GF-D8 (cell line): Measurements from ENCODE around the gene CARD11.
A peak's percentile ranks its signal among the peaks of the same experiment; 100 is the strongest.

ENCODE experiments used
- DNase-seq: peaks from one replicate; lab custom pipeline; 2025; lab: John Stamatoyannopoulos, UW

Gene CARD11

DNA sequence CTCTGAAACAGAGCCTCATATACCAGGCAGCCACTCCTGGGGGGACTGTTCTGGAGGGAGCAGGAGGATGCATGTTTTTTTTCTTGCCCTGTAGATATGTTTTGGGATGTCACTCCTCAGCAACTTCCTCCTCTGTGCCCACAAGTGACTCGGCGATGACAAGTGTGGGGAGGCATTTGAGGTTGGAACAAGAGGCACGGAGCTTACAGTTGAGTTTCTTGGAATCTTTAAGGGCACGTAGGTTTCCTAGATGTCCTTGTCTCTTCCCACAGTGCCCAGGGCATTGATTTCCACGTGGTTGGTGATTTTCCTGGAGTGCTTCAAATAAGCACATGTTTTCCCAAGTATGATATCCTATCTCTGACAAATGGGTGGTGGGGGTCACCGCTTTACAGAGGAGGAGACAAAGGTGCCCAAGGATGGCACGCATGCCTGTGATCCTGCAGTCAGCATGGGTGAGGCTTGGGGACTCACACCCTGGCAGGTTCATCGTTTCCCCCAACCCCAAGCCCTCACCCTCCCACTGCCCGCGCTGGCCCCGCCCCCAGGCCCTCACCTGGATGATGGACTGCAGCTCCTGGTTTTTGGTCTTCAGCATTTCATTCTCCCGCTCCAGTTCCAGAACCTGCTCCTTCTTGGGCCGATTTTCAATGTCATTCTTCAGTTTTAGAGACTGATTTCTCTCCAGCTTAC lies 104.3 kb downstream of the CARD11 start:
- peak; percentile 33 for DNase-seq

DNA sequence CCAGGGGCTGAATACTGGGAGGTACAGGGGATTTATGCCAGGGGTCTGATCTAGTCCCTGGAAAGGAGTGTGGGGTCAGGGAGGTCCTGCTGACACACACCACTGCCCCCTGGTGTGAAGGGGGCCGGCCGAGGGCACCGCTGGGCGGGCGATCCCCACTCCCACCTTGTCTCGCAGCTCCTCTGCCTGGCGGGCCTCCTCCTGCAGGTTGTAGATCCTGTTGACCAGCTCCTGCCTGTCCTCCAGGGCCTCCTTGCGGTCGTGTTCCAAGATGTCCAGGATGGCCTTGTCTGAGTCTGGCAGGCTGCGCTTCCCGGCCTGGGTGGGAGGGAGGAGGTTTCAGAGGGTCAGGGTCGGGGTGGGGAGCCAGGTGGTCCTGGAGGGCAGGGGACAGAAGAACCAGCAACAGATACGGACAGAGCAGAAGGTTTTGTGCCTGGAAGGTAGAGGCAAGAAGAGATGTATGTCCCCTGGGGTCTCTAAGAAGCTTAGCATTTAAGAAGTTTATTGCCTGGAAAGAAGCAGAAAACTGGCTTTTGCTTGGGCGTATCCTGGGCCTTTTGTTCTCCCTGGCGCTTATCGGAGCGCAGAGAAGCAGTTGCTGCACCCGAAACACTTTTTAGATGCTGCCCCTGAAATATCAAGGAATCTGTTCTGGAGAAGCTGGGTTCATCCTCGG lies 105.0 kb downstream of the CARD11 start:
- no peak for DNase-seq

DNA sequence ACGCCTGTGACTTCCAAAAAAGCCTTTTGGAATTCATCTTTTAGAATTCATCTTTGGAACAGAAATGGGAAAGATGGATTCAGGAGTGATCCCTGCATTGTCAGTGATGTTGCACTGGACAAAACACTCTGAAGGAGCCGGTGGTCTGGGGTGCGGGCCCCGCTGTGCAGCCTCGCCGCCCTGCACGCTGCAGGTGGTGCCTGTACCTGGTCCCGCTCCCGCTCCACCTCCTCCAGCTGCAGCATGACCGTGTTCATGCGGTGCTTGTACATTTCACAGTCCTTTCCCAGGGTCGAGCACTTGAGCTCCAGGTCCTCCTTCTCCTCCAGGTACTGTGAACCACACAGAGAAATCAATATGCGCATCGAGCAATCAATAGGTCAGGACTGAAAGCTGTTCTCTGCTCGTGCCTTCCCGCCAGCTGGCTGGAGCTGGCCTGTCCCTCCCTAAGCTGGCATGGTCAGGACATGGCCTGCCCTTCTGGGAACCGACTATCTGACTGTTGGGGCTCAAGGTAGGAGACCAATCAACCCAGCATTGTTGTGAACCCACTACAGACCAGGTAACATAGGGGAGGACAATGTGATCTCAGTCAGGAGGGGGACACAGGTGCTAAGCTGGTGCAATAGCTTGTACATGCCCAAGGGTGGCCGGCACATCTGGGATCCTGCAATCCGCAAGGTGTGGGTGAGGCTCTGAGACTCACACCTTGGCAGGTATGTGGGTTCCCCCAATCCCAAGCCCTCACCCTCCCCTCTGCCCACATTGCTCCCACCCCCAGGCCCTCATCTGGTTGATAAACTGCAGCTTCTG lies 105.8 kb downstream of the CARD11 start:
- no peak for DNase-seq

DNA sequence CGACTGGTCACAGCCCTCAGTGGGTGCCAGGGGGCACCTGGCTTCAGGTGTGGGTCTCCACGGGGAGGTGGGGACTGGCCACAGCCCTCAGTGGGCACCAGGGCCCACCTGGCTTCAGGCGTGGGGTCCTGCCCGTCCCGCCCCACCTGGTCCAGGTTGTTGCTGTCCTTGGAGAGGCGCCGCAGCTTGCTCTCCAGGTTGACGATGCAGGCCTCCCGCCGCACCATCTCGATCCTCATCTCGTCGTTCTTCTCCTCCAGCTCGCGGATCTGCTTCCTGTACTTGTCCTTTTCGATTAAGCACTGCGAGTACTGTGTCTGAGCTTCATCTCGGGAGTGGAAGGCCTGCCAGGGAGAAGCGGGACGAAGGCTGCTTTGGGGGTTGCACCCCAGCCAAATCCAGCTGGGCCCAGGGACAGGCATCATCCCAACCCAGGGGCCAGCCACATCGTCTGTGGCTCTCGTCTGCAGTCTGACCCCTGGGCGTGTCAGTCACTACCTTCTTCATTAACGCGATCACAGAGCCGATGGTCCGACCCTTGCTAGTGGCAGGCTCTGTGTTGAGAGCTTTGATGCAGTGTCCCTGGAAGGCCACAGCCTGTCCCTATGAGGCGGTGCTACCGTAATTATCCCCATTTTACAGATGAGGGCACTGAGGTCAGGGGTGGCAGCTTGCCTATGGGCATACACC lies 106.6 kb downstream of the CARD11 start:
- DNase-seq: no peak

DNA sequence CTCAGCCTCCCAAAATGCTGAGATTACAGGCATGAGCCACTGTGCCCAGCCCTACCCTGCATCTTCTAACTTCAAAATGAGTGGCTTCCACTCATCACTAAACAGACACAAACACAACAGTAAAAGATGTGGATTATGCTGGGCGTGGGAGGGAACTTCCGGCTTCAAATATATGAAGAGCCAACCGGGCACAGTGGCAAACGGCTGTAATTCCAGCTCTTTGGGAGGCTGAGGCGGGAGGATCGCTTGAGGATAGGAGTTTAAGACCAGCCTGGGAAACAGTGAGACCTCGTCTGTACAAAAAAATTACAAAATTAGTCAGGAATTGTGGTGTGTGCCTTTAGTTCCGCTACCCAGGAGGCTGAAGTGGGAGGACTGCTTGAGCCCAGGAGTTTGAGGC lies 107.4 kb downstream of the CARD11 start:
- DNase-seq: no peak

DNA sequence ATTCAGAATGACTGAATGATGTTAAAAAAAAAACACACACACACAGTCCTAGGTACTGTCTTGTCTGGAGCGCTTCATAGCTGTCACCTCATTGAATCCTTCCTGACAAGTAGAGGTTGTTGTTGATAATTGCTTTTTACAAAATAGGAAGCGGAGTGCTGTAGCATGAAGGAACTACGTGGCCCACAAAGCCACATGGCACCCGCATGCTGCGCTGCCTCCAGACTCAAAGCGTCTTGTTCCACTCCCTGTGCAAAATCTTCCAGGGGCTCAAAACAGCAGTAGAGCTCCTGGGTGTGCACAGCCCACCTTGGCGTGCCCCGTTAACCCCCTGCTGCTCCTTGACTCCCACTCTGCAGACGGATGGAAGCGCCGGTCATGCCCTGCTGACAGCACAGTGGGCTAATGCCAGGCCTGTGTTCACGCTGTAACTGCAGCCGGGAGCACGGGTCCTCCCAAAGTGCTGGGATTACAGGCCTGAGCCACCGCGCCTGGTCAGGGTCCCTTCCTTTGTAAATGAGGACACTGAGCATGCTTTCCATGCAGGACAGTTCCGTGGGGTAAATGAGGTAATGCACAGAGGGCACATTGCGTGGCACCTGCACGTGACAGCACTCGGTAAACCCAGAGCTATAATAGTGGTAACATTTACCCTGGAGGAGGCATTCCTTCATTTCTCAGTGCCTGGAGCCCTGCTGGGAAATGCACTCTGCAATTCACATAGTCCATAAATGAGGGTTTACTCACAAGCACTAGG lies 108.5 kb downstream of the CARD11 start:
- no peak for DNase-seq

DNA sequence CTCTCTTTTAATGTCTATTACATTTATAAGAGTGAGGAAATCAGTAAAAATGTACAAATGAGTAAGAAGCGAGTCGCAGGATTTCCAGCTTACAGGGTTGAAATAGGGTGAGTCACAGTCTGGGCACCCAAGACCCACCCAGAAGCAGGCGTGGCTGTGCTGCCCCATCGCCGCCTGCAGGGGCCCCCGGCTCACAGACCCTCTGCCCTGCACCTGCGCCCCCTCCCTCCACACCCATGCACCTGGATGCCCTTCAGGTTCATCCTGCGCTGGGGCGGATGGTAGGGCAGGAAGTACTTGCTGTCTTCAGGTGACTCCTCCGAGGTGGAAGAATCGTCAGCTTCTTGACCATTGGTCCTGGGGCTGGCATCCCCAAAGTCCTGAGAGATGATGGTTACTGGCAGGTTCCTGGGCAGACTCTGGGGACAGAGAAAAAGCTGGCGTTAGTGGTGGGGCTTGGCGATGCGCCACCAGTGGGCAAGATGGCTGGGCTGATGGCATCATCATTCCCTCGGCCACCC lies 109.4 kb downstream of the CARD11 start:
- DNase-seq: no peak

DNA sequence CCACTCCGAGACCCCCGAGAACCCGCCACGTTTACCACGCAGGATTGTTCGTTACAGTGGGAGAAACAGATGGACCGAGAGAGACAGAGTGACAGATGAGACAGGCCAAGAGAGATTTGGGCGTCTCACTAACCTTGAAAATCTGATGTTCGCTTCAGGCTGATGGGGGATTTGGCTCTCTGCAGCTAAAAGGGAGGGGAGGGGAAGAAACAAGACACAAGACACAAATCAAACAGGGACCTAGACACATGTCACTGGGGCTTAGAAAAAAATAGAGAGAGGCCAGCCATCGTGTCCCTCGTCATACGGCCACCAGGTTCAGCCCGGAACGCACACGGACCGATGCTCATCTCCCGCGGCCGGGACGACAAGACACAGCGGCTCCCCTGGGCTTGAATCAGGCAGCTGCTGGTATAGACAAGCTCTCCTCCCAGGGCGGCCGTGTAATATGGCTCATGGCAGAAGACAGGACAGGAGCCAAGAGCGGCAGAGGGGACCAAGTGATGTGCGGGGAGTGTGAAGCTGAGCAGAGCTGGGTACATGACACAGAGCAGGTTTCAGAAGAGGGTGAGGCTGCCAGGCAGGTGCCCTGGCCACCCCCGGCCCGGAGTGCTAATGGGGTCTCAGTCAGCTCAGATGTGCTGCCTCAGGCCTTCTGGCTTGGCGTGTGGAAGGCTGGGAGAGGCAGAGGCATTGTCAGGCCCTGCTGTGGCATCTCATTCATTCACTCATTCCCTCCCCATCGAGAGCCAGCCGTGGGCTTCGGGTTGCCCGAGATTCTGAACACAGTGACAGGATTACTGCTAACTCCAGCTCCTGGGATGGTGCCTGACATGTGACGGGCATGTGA lies 111.0 kb downstream of the CARD11 start:
- no peak for DNase-seq

DNA sequence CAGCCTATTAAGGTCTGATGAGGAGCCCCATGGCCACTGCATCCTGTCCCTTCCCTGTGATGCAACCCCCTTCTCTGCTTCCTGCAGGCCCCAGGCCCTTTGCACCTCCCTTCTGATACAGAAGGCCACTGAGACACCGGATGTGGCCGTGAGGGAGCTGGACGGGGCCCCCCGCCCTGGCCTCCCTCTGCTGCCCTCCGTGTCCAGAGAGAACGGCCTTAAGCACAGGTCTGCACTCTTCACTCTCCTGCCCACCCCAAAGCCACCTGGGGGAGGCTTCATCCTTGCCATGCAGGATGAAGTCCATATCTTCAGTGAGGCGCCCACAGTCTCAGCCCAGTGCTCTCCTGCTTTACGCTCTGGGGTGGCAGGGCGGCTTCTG lies 112.6 kb downstream of the CARD11 start:
- no peak for DNase-seq

DNA sequence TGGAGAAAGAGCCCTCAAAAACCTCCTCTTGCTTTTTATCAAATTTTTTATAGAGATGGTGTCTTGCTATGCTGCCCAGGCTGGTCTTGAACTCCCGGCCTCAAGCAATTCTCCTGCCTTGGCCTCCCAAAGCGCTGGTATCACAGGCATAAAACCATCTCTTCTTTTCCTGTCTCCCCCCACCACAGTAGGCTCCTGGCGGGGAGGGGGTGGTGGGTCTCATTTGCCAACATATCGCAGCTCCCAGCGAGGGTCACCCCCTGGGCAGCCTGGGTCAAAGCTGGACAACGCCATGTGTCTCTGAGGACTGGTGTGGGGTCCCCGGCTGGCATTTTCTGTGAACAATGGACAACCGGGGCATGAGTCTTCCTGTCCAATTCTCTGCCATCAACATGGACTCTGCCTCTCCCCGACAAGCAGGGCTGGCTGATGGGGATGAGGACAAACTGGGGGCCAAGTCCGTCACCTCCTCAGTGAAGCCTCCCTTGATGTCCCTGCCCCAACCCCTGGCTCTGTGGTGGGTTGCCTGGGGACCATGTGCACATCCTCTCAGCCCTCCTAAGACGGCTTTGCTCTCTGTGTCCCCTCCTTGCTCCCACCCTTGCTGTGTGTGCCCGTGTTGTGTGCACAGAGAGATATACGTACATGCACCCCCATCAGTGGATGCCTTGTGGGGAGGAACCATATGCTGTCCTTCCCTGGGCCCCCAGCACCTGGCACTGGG lies 113.2 kb downstream of the CARD11 start:
- DNase-seq: no peak

DNA sequence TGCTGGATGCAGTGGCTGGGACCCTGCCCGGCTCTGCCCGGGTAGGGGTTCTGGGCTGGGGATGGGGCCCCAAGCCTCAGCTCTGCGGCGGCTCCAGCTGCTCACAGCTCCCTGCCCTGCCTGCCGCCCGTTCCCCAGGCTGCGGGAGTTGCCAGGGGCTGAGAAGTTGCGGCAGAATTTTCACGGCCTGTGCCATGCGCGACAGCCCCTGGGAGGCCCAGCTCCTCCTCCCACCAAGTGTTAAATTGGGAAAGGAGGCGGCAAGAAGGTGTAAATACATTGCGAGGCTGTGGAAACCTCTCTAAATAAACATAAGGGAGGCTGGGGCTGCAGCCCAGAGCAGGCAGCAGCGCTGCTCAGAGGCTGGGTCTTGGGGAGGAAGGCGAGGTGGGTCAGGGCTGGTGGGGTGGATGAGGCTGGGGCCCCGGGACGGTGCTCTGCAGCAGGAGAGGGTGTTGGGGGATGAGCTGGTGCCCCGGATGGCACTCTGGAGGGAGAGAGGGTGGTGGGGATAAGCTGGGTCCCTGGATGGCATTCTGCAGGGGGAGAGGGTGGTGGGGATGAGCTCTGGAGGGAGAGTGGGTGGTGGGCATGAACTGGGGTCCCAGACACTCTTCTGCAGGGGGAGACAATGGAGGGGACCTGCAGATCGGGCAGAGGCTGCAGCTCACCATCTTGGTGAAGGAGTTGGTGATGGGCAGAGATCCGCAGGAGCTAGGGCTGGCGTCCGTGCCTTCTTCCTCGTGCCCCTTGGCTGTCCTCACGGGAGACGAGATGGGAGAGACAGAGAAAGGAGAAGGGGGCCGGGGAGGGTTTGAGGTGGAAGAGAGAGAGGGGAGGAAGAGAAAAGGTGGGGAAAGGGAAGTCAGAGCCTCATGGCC lies 114.1 kb downstream of the CARD11 start:
- DNase-seq: no peak

DNA sequence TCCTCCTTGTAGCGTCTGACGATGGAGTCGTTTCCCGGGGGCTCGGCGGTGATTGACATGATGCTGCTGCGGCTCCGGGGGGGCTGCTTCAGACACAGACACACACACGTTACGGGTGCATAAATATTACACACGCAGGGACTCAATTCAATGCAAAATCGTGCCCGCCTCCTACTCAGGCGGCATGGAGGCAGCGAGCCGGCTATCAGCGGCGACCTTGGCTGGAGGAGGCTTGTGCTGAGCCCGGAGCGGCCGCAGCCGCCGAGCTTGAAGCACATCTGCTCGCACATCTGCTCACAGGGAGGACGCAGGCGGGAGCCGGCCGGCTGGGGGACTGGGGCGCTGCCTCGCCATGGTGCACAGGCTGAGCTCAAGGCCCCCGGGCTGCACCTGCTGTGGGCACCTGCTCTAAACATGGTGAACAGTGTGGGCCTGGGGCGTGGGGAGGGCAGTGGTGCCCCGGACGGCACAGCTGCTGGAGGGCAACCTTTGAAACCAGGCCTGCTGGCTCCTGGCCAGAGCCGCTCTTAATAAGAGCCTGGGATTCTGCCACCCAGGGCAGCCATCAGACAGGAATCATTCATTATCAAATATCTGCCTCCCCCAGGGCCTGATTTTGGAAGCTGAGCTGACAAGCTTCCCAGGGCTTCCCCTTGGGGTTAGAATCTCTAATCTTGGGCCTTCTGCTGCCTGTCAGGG lies 114.9 kb downstream of the CARD11 start:
- no peak for DNase-seq

DNA sequence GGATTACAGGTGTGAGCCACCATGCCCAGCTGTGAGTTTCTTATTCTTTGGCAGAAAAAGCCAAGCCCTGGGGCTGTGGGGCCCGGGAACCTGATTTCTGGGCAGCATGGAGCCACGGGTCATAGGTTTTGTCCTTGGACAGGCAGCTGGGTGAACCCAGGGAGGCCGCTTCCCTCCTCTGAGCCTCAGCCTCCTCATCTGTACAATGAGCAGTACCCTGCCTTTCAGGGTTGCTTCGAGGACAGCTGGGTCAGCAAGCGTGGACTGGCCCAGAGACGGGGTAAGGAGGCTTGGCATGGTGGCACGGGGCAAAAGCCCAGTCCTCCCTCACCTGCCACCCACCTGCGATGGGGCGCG lies 115.4 kb downstream of the CARD11 start:
- DNase-seq: no peak

DNA sequence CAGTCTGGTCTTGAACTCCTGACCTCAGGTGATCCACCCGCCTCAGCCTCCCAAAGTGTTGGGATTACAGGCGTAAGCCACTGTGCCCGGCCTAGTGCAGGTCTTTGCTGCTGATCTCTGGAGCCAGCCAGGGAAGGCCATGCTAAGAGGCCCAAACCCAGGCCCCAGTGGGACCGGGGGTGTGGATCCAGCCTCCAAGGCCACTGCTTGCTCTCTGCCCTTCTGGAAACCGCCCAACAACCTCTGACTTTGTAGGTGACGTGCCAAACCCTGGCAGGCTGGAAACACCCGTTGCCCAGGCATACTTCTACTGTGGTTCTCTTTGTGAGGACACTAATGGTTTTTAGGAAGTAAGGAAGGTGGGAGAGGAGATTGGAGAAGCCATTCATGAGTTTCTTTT lies 116.1 kb downstream of the CARD11 start:
- no peak for DNase-seq

DNA sequence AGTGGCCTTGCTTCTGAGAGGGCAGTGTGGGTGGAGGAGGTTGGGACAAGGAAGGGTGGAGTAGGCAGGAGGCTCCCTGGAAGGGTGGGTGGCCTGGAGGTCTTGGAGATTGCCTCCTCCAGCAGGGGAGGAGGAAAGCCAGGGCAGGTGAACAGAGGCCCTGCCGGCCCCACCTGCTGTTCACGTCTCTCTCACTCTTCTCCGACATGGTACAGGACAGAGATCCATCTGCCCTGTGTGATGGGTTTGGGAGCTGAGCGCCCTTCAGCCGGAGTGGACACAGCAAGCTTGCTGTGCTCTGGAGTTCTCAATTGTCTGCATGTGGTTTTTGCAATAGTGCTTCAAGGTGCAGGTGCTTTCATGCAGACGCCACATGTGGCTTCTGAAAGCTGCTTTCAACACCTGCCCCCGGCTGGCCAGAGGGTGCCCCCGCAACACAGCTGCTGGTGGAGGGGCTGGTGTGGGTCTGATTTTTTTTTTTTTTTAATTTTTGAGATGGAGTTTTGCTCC lies 116.7 kb downstream of the CARD11 start:
- no peak for DNase-seq

DNA sequence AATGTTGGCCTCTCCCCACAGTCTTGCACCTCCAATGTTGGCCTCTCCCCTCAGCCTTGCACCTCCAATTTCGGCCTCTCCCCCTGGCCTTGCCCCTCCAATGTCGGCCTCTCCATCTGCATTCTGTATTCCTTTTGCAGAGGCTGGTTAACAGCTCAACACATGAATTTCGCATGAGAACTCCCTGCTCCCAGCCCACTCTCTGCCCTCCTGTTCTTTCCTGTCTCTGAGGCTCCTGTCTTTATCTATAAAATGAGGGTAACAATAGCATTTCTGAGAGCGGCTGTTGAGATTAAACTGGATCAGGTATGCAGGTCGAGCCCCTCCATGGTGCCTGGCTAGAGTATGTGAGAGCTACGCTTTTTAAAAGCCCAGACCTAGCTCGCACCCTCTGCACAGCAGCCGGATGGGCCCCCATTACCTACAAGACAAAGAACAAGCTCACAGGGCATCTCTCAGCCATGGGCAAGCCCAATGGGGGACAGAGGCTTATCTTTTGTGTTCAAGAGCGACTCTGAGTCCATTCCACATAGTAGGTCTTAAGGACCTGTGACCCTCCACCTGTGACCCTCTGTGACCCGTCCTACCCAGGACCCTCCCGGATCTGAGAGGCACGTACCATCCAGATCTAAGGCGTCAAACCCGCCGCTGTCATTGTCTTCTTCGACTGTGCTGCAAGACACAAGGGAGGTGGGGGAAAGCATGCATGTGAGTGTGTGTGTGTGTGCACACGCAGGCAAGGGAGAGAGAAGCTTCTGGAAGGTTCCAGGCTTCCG lies 117.4 kb downstream of the CARD11 start:
- no peak for DNase-seq
